GM12878 (cell line): Measurements from ENCODE around the gene RNLS.

Source experiments
- CTCF ChIP-seq, 3 experiments: IDR thresholded peaks in 2 of 3; conservative IDR thresholded peaks in 1 of 3; 2 replicates each; pipeline ENCODE4 v1.5.1; 2011; ENCODE audit warnings: low read depth in 3 of 3, low read length in 3 of 3, mild to moderate bottlenecking in 3 of 3, control low read depth in 2 of 3, moderate library complexity in 2 of 3, inconsistent platforms in 1 of 3, mixed read lengths in 1 of 3; ENCODE audit not compliant: control insufficient read depth in 2 of 3, insufficient read depth in 1 of 3; ENCODE audit errors: extremely low read depth in 1 of 3
- E2F8 ChIP-seq: fragments of 450-650 bp; IDR thresholded peaks from 2 replicates; pipeline ENCODE4 v1.6.1; 2018; ENCODE audit warnings: mild to moderate bottlenecking, low read depth, moderate library complexity; ENCODE audit not compliant: partially characterized antibody
- EED ChIP-seq: sonication (generic); IDR thresholded peaks from 2 replicates; pipeline ENCODE4 v1.6.1; 2016; ENCODE audit warnings: antibody characterized with exemption, low read depth
- POLR2A ChIP-seq: IDR thresholded peaks from 2 replicates; pipeline ENCODE4 v1.6.1; 2011; ENCODE audit warnings: low read depth, mild to moderate bottlenecking, low read length
- STAT3 ChIP-seq: IDR thresholded peaks from 2 replicates; pipeline ENCODE4 v1.6.1; 2011; ENCODE audit warnings: low read depth, low read length, improper control_type of control experiment
- USF1 ChIP-seq: IDR thresholded peaks from 2 replicates; pipeline ENCODE4 v1.6.1; 2011; ENCODE audit warnings: borderline replicate concordance, low read depth, mild to moderate bottlenecking, moderate library complexity, mixed read lengths, low read length; ENCODE audit not compliant: insufficient read depth; ENCODE audit errors: extremely low read length

- TF ChIP-seq E2F8: no peak
- no peak for TF ChIP-seq CTCF (IDR thresholded peaks at IDR 0.05 in 2 of 3, conservative IDR thresholded peaks at IDR 0.05 in 1 of 3; ENCODE audit: control insufficient read depth in 2 of 3, extremely low read depth in 1 of 3, insufficient read depth in 1 of 3, low read depth in 3 of 3, low read length in 3 of 3)
- TF ChIP-seq EED: no peak
- no peak for TF ChIP-seq USF1
- TF ChIP-seq POLR2A: no peak
- no peak for TF ChIP-seq STAT3
Observed at GRCh38 chr10:88273567-88273966, 309.6 kb downstream of the RNLS start.
